Measurements from ENCODE around the gene GMPPA.

GMPPA gene

DNA sequence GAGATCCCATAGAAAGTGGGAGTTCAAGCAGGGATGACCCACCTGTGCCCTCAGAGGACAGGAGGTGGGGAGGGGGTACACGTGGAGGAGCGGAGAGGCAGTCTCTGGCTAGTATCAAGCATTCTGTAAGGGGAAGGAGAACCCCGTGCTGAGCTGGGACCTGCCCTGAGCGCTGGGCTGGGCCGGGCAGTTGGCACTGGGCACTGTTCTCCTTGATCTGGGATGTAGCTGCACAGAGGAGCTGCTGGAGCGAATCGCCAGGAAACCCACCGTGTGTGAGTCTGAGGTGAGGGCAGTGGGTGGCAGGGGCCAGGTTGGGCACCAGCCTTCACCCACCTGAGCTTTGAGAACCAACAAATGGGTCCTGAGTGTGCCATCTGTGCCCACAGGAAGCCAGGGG lies 19.8 kb upstream of the GMPPA start:
- Histone ChIP-seq H3K36me3 (no peaks in the 10 kb centered on the region), H3K27ac (no peak overlapping the region), H3K27me3 (peaks cover 87% of the 10 kb centered on the region)

DNA sequence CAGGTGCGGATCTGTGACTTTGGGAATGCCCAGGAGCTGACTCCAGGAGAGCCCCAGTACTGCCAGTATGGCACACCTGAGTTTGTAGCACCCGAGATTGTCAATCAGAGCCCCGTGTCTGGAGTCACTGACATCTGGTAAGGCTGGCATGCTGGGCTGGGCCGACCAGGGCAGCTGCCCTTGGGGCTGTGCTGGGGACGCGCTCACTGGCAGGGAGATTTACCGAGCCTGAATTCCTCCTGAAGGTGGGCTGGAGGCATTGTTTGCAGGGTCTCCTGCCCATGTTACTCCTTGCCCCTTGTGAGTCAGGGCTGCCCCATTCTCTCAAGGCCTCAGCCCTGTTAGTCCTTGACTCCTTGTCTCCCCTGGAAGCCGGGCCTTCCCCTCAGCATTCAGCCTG lies 18.7 kb upstream of the GMPPA start:
- Histone ChIP-seq H3K4me3 (ENCODE audit: low read depth in 1 of 2, low read length in 1 of 2) (no peak overlapping the region), H3K27ac (no peak overlapping the region), H3K9me3 (no peaks in the 10 kb centered on the region), H3K36me3 (no peaks in the 10 kb centered on the region), H3K4me1 (ENCODE audit: control insufficient read depth in 1 of 2, insufficient read depth in 1 of 2, low read depth in 1 of 2, low read length in 1 of 2) (no peaks in the 10 kb centered on the region), H3K27me3 (peaks cover 97% of the 10 kb centered on the region)
- TF ChIP-seq, protein P1, sequence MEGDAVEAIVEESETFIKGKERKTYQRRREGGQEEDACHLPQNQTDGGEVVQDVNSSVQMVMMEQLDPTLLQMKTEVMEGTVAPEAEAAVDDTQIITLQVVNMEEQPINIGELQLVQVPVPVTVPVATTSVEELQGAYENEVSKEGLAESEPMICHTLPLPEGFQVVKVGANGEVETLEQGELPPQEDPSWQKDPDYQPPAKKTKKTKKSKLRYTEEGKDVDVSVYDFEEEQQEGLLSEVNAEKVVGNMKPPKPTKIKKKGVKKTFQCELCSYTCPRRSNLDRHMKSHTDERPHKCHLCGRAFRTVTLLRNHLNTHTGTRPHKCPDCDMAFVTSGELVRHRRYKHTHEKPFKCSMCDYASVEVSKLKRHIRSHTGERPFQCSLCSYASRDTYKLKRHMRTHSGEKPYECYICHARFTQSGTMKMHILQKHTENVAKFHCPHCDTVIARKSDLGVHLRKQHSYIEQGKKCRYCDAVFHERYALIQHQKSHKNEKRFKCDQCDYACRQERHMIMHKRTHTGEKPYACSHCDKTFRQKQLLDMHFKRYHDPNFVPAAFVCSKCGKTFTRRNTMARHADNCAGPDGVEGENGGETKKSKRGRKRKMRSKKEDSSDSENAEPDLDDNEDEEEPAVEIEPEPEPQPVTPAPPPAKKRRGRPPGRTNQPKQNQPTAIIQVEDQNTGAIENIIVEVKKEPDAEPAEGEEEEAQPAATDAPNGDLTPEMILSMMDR (IDR thresholded peaks at IDR 0.05), result no peak

More for the DNA sequence above, 19.8 kb upstream of the GMPPA start:
- Histone ChIP-seq H3K4me1 (ENCODE audit: control insufficient read depth in 1 of 2, insufficient read depth in 1 of 2, low read depth in 1 of 2, low read length in 1 of 2) (no peaks in the 10 kb centered on the region), H3K4me3 (ENCODE audit: low read depth in 1 of 2, low read length in 1 of 2) (no peak overlapping the region), H3K9me3 (no peaks in the 10 kb centered on the region)
- TF ChIP-seq, protein P1 (IDR thresholded peaks at IDR 0.05), result no peak

DNA sequence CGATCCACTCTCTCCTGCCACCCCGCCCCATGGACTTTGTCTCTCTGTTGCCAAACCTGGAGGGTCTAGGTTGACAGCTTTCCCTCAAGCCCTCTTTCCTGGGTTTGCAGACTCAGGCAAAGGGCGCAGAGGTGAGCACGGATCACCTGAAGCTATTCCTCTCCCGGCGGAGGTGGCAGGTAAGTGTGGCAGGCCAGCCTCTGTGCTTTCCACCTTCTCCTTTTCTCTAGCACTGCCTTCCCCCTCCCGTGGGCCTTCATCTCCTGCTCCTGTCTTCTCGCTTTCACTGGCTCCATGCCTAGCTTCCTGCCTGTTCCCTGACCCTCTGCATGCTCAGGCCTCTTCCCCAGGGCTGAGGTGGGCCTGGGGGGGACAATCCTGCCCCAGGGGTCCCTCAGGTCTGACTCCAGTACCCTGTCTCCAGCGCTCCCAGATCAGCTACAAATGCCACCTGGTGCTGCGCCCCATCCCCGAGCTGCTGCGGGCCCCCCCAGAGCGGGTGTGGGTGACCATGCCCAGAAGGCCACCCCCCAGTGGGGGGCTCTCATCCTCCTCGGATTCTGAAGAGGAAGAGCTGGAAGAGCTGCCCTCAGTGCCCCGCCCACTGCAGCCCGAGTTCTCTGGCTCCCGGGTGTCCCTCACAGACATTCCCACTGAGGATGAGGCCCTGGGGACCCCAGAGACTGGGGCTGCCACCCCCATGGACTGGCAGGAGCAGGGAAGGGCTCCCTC lies 15.9 kb upstream of the GMPPA start:
- TF ChIP-seq, protein P1 (IDR thresholded peaks at IDR 0.05), result no peak
- Histone ChIP-seq H3K27ac (no peak overlapping the region), H3K36me3 (no peaks in the 10 kb centered on the region), H3K4me1 (ENCODE audit: control insufficient read depth in 1 of 2, insufficient read depth in 1 of 2, low read depth in 1 of 2, low read length in 1 of 2) (no peaks in the 10 kb centered on the region), H3K9me3 (no peaks in the 10 kb centered on the region), H3K4me3 (ENCODE audit: low read depth in 1 of 2, low read length in 1 of 2) (no peak overlapping the region), H3K27me3 (peaks cover 97% of the 10 kb centered on the region)

DNA sequence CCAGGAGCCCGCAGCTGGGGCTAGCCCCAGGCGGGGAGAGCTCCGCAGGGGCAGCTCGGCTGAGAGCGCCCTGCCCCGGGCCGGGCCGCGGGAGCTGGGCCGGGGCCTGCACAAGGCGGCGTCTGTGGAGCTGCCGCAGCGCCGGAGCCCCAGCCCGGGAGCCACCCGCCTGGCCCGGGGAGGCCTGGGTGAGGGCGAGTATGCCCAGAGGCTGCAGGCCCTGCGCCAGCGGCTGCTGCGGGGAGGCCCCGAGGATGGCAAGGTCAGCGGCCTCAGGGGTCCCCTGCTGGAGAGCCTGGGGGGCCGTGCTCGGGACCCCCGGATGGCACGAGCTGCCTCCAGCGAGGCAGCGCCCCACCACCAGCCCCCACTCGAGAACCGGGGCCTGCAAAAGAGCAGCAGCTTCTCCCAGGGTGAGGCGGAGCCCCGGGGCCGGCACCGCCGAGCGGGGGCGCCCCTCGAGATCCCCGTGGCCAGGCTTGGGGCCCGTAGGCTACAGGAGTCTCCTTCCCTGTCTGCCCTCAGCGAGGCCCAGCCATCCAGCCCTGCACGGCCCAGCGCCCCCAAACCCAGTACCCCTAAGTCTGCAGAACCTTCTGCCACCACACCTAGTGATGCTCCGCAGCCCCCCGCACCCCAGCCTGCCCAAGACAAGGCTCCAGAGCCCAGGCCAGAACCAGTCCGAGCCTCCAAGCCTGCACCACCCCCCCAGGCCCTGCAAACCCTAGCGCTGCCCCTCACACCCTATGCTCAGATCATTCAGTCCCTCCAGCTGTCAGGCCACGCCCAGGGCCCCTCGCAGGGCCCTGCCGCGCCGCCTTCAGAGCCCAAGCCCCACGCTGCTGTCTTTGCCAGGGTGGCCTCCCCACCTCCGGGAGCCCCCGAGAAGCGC lies 15.0 kb upstream of the GMPPA start:
- no peaks in the 10 kb centered on the region for H3K4me1 ChIP-seq (ENCODE audit: control insufficient read depth in 1 of 2, insufficient read depth in 1 of 2, low read depth in 1 of 2, low read length in 1 of 2)
- no peak overlapping the region for H3K4me3 ChIP-seq (ENCODE audit: low read depth in 1 of 2, low read length in 1 of 2)
- no peak overlapping the region for H3K27ac ChIP-seq
- no peaks in the 10 kb centered on the region for H3K36me3 ChIP-seq
- peaks cover 97% of the 10 kb centered on the region for H3K27me3 ChIP-seq
- TF ChIP-seq, protein P1 (IDR thresholded peaks at IDR 0.05), result no peak
- H3K9me3 ChIP-seq, result no peaks in the 10 kb centered on the region

DNA sequence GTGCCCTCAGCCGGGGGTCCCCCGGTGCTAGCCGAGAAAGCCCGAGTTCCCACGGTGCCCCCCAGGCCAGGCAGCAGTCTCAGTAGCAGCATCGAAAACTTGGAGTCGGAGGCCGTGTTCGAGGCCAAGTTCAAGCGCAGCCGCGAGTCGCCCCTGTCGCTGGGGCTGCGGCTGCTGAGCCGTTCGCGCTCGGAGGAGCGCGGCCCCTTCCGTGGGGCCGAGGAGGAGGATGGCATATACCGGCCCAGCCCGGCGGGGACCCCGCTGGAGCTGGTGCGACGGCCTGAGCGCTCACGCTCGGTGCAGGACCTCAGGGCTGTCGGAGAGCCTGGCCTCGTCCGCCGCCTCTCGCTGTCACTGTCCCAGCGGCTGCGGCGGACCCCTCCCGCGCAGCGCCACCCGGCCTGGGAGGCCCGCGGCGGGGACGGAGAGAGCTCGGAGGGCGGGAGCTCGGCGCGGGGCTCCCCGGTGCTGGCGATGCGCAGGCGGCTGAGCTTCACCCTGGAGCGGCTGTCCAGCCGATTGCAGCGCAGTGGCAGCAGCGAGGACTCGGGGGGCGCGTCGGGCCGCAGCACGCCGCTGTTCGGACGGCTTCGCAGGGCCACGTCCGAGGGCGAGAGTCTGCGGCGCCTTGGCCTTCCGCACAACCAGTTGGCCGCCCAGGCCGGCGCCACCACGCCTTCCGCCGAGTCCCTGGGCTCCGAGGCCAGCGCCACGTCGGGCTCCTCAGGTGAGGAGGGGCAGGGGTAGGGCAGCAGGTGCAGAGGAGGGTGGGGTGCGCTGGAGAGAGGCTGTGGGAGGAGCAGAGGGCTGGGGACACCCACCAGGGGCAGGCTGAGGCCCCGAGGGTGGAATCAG lies 14.1 kb upstream of the GMPPA start:
- H3K27ac ChIP-seq, result no peak overlapping the region
- H3K4me1 ChIP-seq (ENCODE audit: control insufficient read depth in 1 of 2, insufficient read depth in 1 of 2, low read depth in 1 of 2, low read length in 1 of 2), result no peaks in the 10 kb centered on the region
- no peaks in the 10 kb centered on the region for H3K9me3 ChIP-seq
- H3K36me3 ChIP-seq, result no peaks in the 10 kb centered on the region
- H3K27me3 ChIP-seq, result peaks cover 98% of the 10 kb centered on the region
- TF ChIP-seq, protein P1 (IDR thresholded peaks at IDR 0.05), result no peak
- no peak overlapping the region for H3K4me3 ChIP-seq (ENCODE audit: low read depth in 1 of 2, low read length in 1 of 2)

Data from neutrophil (primary cell).